Thoracic aorta (tissue), 2 donors: ENCODE measurements around the gene RAD51AP2. TPM values are rescaled to one million over a fixed set of nuclear protein-coding genes. Genes with fewer than 3 reads are reported as not detected.

Experiments used
- ATAC-seq: fragments of 150-250 bp; one replicate; pipeline ENCODE4 v1.8.0; 2017; ENCODE audit warnings: low read depth; ENCODE audit not compliant: insufficient number of reproducible peaks, low FRiP score
- DNase-seq: peaks from one replicate; pipeline ENCODE4 v3.0.0-alpha.2; 2020; ENCODE audit warnings: low spot score
- H3K27ac ChIP-seq, 2 donors: fragments of 200-600 bp; sonication (generic); 1 replicate in 1 of 2; 2 replicates in 1 of 2; pipeline ENCODE4 v1.5.1; 2016; ENCODE audit warnings: mild to moderate bottlenecking in 2 of 2, moderate library complexity in 2 of 2
- H3K27me3 ChIP-seq: fragments of 200-600 bp; sonication (generic); replicated peaks from 2 replicates; pipeline ENCODE4 v1.6.0; 2016; ENCODE audit warnings: mild to moderate bottlenecking; ENCODE audit not compliant: insufficient read depth
- H3K36me3 ChIP-seq: fragments of 200-600 bp; sonication (generic); one replicate; pipeline ENCODE4 v1.5.1; 2016
- H3K4me1 ChIP-seq, 2 donors: fragments of 200-600 bp; sonication (generic); 1 replicate in 1 of 2; 2 replicates in 1 of 2; pipeline versions ENCODE4 v1.5.1 to v1.6.0; 2016; ENCODE audit warnings: low read depth in 2 of 2, mild to moderate bottlenecking in 1 of 2; ENCODE audit not compliant: control insufficient read depth in 1 of 2
- H3K4me3 ChIP-seq: fragments of 200-600 bp; sonication (generic); 2 replicates; pipeline ENCODE4 v1.5.1; 2016; ENCODE audit warnings: mild to moderate bottlenecking
- H3K9me3 ChIP-seq: fragments of 200-600 bp; sonication (generic); 2 replicates; pipeline ENCODE4 v1.5.1; 2016
- CTCF ChIP-seq: fragments of 200-600 bp; sonication (generic); IDR thresholded peaks from one replicate; pipeline ENCODE4 v1.5.1; 2019; ENCODE audit warnings: antibody characterized with exemption
- total RNA-seq, 2 donors: library from RNA; depleted of rRNA; stranded (reverse); fragments of >200 nt; gene quantifications; one replicate each; pipeline versions ENCODE4 v1.1.0 to v1.2.3, GENCODE V29; 2016

RAD51AP2 gene
- total RNA-seq, 2 donors from 2014 or later = not detected

- no peaks in the 10 kb centered on the region for H3K27me3 ChIP-seq
- H3K27ac ChIP-seq = no peak overlapping the region
- ATAC-seq = no peak
- TF ChIP-seq CTCF = no peak
- no peak for DNase-seq
- no peaks in the 10 kb centered on the region for H3K9me3 ChIP-seq
- H3K36me3 ChIP-seq = no peaks in the 10 kb centered on the region
- H3K4me1 ChIP-seq = no peaks in the 10 kb centered on the region
- H3K4me3 ChIP-seq = no peak overlapping the region
Measured at GRCh38 chr2:17482651-17483050, 35.6 kb downstream of the RAD51AP2 start.

- no peaks in the 10 kb centered on the region for H3K27me3 ChIP-seq
- no peak for ATAC-seq
- no peak for TF ChIP-seq CTCF
- no peaks in the 10 kb centered on the region for H3K36me3 ChIP-seq
- no peak for DNase-seq
- no peak overlapping the region for H3K27ac ChIP-seq
- no peak overlapping the region for H3K4me3 ChIP-seq
- no peaks in the 10 kb centered on the region for H3K9me3 ChIP-seq
- H3K4me1 ChIP-seq = no peaks in the 10 kb centered on the region
Measured at GRCh38 chr2:17479875-17480274, 38.4 kb downstream of the RAD51AP2 start.

GRCh38 chr2:17476830-17477229 lies 41.4 kb downstream of the RAD51AP2 start:
- no peak for ATAC-seq
- no peak for TF ChIP-seq CTCF
- H3K9me3 ChIP-seq = no peaks in the 10 kb centered on the region
- H3K27me3 ChIP-seq = no peaks in the 10 kb centered on the region
- no peak for DNase-seq
- no peaks in the 10 kb centered on the region for H3K4me1 ChIP-seq
- no peak overlapping the region for H3K4me3 ChIP-seq
- H3K36me3 ChIP-seq = no peaks in the 10 kb centered on the region
- H3K27ac ChIP-seq = no peak overlapping the region

GRCh38 chr2:17476064-17476463 lies 42.2 kb downstream of the RAD51AP2 start:
- H3K36me3 ChIP-seq = no peaks in the 10 kb centered on the region
- H3K4me1 ChIP-seq = no peaks in the 10 kb centered on the region
- ATAC-seq (no peak), DNase-seq (no peak)
- H3K4me3 ChIP-seq = no peak overlapping the region
- H3K27ac ChIP-seq = no peak overlapping the region
- no peak for TF ChIP-seq CTCF
- H3K9me3 ChIP-seq = no peaks in the 10 kb centered on the region
- H3K27me3 ChIP-seq = no peaks in the 10 kb centered on the region

GRCh38 chr2:17475286-17475685 lies 43.0 kb downstream of the RAD51AP2 start:
- ATAC-seq (no peak), DNase-seq (no peak)
- Histone ChIP-seq H3K27me3 (no peaks in the 10 kb centered on the region), H3K36me3 (no peaks in the 10 kb centered on the region), H3K4me3 (no peak overlapping the region), H3K27ac (no peak overlapping the region), H3K4me1 (no peaks in the 10 kb centered on the region), H3K9me3 (peaks cover 4% of the 10 kb centered on the region)
- TF ChIP-seq CTCF = no peak
